Measurements from ENCODE around the gene BARHL1.

Gene BARHL1

DNA sequence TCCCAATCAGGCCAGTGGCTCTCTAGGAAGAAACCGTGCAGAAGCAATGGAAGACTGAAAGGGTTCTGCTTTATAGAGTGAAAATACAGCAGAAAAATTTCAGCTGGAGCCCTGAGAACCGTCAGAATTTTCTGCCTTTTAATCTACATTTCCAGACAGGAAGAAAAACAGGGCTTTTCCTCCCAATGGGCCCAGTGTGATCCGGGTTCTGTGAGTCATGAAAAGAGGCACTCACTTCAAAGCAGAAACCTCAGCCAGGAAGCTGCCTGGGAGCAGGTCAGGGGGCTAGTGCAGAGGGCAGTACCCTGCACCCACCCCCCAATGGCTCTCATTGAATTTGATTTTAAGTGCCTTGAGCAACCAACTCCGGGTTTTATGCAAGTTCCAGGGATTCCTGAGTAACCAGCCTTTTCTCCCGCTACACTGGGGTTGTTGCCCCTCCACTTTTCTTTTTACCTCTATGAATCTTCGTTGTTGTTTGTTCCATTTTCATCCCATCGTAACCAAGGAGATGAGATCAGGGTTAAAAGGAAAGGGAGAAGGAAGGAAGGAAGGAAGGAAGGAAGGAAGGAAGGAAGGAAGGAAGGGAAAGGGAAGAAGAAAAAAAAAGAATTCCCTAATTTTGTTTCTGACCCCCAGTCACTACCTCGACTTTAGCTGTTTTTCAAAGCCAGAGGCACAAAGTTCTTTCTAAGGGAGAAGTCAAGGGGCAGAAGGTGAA lies 1.3 kb downstream of the BARHL1 start:
- DNase-seq (ENCODE audit: low spot score) = no peak
- no peak for TF ChIP-seq CTCF (IDR thresholded peaks at IDR 0.05; ENCODE audit: extremely low read depth, missing control alignments)

DNA sequence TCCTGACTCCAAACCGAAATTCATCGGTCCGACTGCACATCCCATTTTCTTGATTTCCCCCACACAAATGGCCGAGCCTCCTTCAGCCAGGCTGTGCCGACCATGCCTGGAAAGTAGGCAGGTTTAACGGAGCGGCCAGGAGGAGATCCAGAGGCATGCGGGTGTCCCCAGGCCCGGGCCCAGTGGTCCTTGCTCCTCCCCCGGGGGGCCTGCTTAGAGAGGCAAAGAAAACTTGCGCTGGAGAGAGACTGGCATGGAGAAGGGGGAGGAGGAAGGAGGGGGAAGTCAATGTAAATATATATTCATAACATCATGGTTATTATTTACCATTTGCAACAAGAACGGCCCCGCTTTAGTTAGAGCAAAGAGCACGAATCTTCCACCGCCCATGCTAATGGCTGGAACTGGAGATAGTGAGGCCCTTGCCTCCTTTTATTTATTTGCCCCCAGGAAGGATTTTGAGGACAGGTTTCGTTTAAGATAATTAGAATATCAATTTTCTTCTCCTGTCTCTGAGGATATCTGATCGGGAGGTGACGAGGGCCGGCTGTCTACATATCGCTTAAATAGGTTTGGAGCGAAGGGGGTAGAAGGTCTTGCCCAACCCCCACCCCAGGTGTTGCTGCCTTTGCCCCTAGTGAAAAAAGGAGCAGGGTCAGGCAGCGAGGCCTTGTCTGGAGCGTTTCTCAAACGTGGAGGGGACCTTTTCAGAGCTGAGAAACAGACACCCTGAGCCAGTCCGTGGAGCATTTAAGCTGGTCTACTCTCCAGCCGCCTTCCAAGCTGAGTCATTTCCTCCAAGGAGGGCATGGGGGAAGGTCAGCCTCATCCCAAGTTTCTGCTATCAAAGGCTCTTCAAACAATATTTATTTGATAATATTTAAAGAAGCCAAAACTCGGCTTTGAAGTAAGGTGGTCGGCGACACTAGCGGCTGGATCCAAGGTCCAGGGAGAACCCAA lies 2.5 kb downstream of the BARHL1 start:
- TF ChIP-seq CTCF (IDR thresholded peaks at IDR 0.05; ENCODE audit: extremely low read depth, missing control alignments) = no peak
- DNase-seq (ENCODE audit: low spot score) = no peak

DNA sequence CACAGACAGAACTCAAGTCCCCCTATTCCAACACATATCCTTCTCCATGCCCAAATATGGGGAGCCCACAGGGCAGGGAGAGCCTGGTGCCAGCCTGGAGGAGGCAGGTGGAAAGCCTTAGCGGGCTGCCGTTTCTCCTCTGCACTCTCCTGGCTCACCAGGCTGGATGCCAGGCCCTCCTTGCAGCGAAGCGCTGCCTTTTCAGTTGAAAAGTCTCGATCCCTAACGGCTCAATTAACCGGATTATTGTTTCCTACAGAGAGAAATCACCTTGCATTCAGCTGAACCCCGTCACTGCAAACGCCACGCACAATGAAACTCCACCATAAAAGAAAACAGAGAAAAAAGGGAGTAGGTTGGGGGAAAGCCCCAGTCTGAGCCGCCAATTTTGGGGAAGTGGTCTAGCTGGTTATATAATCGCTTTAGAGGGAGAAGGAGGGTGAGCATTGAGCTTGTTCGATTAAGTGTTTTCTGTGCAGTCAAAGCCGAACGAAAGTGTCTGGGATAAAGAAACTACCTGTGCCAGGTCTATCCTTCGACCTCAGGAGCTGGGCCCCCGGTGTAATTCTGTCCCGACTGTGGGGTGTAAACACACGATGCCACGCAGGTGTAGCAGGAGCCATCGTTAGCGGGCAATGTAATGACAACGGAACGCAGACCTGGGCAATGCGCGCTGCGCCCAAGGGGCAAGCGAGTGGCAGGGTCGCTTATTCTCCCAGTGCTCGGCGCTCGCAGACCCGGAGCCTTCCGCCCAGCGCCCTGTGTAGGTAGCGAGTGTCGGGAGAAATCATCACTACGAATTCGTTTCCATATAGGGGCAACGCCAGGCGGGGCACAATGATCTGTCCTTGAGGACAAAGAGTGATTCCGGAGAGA lies 3.8 kb downstream of the BARHL1 start:
- TF ChIP-seq CTCF (IDR thresholded peaks at IDR 0.05; ENCODE audit: extremely low read depth, missing control alignments) = no peak
- DNase-seq (ENCODE audit: low spot score) = no peak

- no peak for DNase-seq (ENCODE audit: low spot score)
- no peak for TF ChIP-seq CTCF (IDR thresholded peaks at IDR 0.05; ENCODE audit: extremely low read depth, missing control alignments)
These were observed 4.6 kb downstream of the BARHL1 start for GRCh38 chr9:132586830-132587591.

DNA sequence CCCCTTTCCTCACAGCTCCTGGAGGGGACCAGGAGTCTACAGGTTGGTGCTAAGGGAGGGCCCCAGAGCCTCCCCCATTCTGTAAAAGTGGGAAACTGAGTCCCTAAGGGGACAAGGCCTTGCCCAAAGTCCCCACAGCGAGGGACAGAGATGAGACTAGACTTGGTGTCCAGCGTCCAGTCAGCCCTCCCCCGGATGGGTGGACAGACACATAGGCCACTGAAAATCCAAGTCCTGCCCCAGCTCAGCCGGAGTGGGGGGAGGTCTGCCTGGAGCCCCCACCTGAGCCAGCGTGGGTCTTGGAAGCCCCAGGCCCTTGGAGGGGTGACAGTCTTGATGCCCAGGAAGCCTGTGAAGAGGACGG lies 5.2 kb downstream of the BARHL1 start:
- DNase-seq (ENCODE audit: low spot score) = no peak
- TF ChIP-seq CTCF (IDR thresholded peaks at IDR 0.05; ENCODE audit: extremely low read depth, missing control alignments) = no peak

DNA sequence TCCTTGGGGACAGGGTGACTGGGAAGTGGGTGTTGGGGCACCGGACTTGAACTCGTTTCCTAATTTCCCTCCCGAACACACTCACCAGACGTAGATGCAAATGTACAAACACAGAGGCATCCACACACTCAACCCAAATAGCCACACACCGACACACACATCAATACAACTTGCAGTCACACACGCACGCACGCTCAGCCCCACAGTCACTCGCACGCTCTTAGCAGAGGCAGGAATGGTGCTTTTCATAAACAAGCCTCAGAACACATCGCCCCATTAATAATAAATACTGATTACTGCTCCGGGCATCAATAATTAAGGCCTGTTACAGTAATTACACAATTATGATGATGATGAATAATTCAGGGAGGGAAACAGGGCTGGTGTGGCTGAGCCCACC lies 5.7 kb downstream of the BARHL1 start:
- no peak for TF ChIP-seq CTCF (IDR thresholded peaks at IDR 0.05; ENCODE audit: extremely low read depth, missing control alignments)

More for the DNA sequence above, 5.7 kb downstream of the BARHL1 start:
- no peak for DNase-seq (ENCODE audit: low spot score)
